ENCODE results near the gene UBR7. TPM values are rescaled to one million over a fixed set of nuclear protein-coding genes. Genes with fewer than 3 reads are reported as not detected.

UBR7 gene
- total RNA-seq, 1 donor from 2014 or later: 7.8 TPM

DNA sequence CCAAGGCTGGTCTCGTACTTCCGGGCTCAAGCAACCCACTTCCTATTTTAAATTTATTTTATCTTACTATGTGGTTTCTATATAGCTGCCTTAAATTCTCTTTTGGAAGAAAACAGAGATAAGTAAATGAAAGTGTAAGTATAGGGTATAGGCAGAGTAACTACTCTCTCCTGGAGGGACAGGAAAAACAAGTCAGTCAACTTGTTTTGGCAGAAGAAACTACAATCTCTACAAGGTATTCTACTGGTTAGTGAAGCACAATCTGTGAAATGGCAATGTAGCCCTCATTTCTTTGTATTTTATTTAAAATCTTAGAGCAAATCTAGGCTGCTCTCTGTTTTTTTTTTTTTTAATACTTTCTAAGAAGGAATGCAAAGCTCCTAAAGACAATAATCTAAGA is 55.4 kb downstream of the UBR7 start:
- H3K36me3 ChIP-seq (ENCODE audit: insufficient read depth, low read length): no peaks in the 10 kb centered on the region
- no peaks in the 10 kb centered on the region for H3K27me3 ChIP-seq (ENCODE audit: insufficient read depth, low read length)
- peaks cover 18% of the 10 kb centered on the region for H4K20me1 ChIP-seq (ENCODE audit: insufficient read depth, low read length)
- peaks cover 17% of the 10 kb centered on the region for H3K79me2 ChIP-seq (ENCODE audit: insufficient read depth, low read length)
- DNase-seq (ENCODE audit: low read depth) (no peak), FAIRE-seq (no peak)
- peaks cover 3% of the 10 kb centered on the region for H3K36me3 Mint-ChIP-seq (ENCODE audit: low read depth, unreplicated experiment)
- H3K4me1 Mint-ChIP-seq (ENCODE audit: low read depth, unreplicated experiment): peaks cover 14% of the 10 kb centered on the region
- H2AFZ ChIP-seq (ENCODE audit: low read depth, low read length): no peak overlapping the region
- TF ChIP-seq, protein P1, sequence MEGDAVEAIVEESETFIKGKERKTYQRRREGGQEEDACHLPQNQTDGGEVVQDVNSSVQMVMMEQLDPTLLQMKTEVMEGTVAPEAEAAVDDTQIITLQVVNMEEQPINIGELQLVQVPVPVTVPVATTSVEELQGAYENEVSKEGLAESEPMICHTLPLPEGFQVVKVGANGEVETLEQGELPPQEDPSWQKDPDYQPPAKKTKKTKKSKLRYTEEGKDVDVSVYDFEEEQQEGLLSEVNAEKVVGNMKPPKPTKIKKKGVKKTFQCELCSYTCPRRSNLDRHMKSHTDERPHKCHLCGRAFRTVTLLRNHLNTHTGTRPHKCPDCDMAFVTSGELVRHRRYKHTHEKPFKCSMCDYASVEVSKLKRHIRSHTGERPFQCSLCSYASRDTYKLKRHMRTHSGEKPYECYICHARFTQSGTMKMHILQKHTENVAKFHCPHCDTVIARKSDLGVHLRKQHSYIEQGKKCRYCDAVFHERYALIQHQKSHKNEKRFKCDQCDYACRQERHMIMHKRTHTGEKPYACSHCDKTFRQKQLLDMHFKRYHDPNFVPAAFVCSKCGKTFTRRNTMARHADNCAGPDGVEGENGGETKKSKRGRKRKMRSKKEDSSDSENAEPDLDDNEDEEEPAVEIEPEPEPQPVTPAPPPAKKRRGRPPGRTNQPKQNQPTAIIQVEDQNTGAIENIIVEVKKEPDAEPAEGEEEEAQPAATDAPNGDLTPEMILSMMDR (IDR thresholded peaks at IDR 0.05; ENCODE audit: insufficient read depth, low read depth, low read length): no peak
- TF ChIP-seq EZH2 (IDR thresholded peaks at IDR 0.05; ENCODE audit: insufficient read depth, low read length): no peak
- H3K9me3 Mint-ChIP-seq (ENCODE audit: unreplicated experiment): no peaks in the 10 kb centered on the region
- H3K4me3 Mint-ChIP-seq (ENCODE audit: unreplicated experiment): no peak overlapping the region
- H3K4me2 ChIP-seq (ENCODE audit: low read length): no peak overlapping the region
- no peak overlapping the region for H3K4me3 ChIP-seq (ENCODE audit: insufficient read depth, low read depth, low read length)
- no peak overlapping the region for H3K9ac ChIP-seq (ENCODE audit: low read length)
- no peaks in the 10 kb centered on the region for H3K27me3 Mint-ChIP-seq (ENCODE audit: low read depth, unreplicated experiment)
- peaks cover 9% of the 10 kb centered on the region for H3K4me1 ChIP-seq (ENCODE audit: insufficient read depth, low read length)
- no peaks in the 10 kb centered on the region for H3K9me3 ChIP-seq (ENCODE audit: insufficient read depth, low read depth, low read length)
- H3K27ac Mint-ChIP-seq (ENCODE audit: unreplicated experiment): no peak overlapping the region
- H3K27ac ChIP-seq (ENCODE audit: low read depth, low read length): no peak overlapping the region

GRCh38 chr14:93263416-93263815 is 56.4 kb downstream of the UBR7 start:
- Mint-ChIP-seq H3K36me3 (ENCODE audit: low read depth, unreplicated experiment) (peaks cover 3% of the 10 kb centered on the region), H3K4me1 (ENCODE audit: low read depth, unreplicated experiment) (peaks cover 20% of the 10 kb centered on the region), H3K27ac (ENCODE audit: unreplicated experiment) (peak overlapping the region; percentile 1), H3K4me3 (ENCODE audit: unreplicated experiment) (no peak overlapping the region), H3K27me3 (ENCODE audit: low read depth, unreplicated experiment) (no peaks in the 10 kb centered on the region), H3K9me3 (ENCODE audit: unreplicated experiment) (no peaks in the 10 kb centered on the region)
- no peak overlapping the region for H3K27ac ChIP-seq (ENCODE audit: low read depth, low read length)
- H3K4me3 ChIP-seq (ENCODE audit: insufficient read depth, low read depth, low read length): no peak overlapping the region
- no peaks in the 10 kb centered on the region for H3K36me3 ChIP-seq (ENCODE audit: insufficient read depth, low read length)
- no peak overlapping the region for H2AFZ ChIP-seq (ENCODE audit: low read depth, low read length)
- H4K20me1 ChIP-seq (ENCODE audit: insufficient read depth, low read length): peaks cover 21% of the 10 kb centered on the region
- H3K4me2 ChIP-seq (ENCODE audit: low read length): no peak overlapping the region
- H3K4me1 ChIP-seq (ENCODE audit: insufficient read depth, low read length): peaks cover 9% of the 10 kb centered on the region
- FAIRE-seq (no peak), DNase-seq (ENCODE audit: low read depth) (peak; percentile 17)
- H3K9ac ChIP-seq (ENCODE audit: low read length): no peak overlapping the region
- no peaks in the 10 kb centered on the region for H3K27me3 ChIP-seq (ENCODE audit: insufficient read depth, low read length)
- no peaks in the 10 kb centered on the region for H3K9me3 ChIP-seq (ENCODE audit: insufficient read depth, low read depth, low read length)
- no peak for TF ChIP-seq EZH2 (IDR thresholded peaks at IDR 0.05; ENCODE audit: insufficient read depth, low read length)
- TF ChIP-seq, protein P1 (IDR thresholded peaks at IDR 0.05; ENCODE audit: insufficient read depth, low read depth, low read length): no peak
- peaks cover 24% of the 10 kb centered on the region for H3K79me2 ChIP-seq (ENCODE audit: insufficient read depth, low read length)

- TF ChIP-seq, protein P1 (IDR thresholded peaks at IDR 0.05; ENCODE audit: insufficient read depth, low read depth, low read length): no peak
- no peak for TF ChIP-seq EZH2 (IDR thresholded peaks at IDR 0.05; ENCODE audit: insufficient read depth, low read length)
- H4K20me1 ChIP-seq (ENCODE audit: insufficient read depth, low read length): peaks cover 24% of the 10 kb centered on the region
- no peaks in the 10 kb centered on the region for H3K27me3 ChIP-seq (ENCODE audit: insufficient read depth, low read length)
- H3K4me1 ChIP-seq (ENCODE audit: insufficient read depth, low read length): no peaks in the 10 kb centered on the region
- no peak overlapping the region for H2AFZ ChIP-seq (ENCODE audit: low read depth, low read length)
- Mint-ChIP-seq H3K4me1 (ENCODE audit: low read depth, unreplicated experiment) (peaks cover 26% of the 10 kb centered on the region), H3K27ac (ENCODE audit: unreplicated experiment) (no peak overlapping the region), H3K9me3 (ENCODE audit: unreplicated experiment) (no peaks in the 10 kb centered on the region), H3K36me3 (ENCODE audit: low read depth, unreplicated experiment) (peaks cover 5% of the 10 kb centered on the region), H3K4me3 (ENCODE audit: unreplicated experiment) (no peak overlapping the region), H3K27me3 (ENCODE audit: low read depth, unreplicated experiment) (no peaks in the 10 kb centered on the region)
- no peaks in the 10 kb centered on the region for H3K36me3 ChIP-seq (ENCODE audit: insufficient read depth, low read length)
- H3K4me2 ChIP-seq (ENCODE audit: low read length): no peak overlapping the region
- no peak overlapping the region for H3K27ac ChIP-seq (ENCODE audit: low read depth, low read length)
- FAIRE-seq (no peak), DNase-seq (ENCODE audit: low read depth) (no peak)
- H3K9ac ChIP-seq (ENCODE audit: low read length): no peak overlapping the region
- no peaks in the 10 kb centered on the region for H3K9me3 ChIP-seq (ENCODE audit: insufficient read depth, low read depth, low read length)
- peaks cover 30% of the 10 kb centered on the region for H3K79me2 ChIP-seq (ENCODE audit: insufficient read depth, low read length)
- H3K4me3 ChIP-seq (ENCODE audit: insufficient read depth, low read depth, low read length): no peak overlapping the region
Observed at GRCh38 chr14:93266127-93266526, 59.1 kb downstream of the UBR7 start.
